CD14-positive monocyte (primary cell): ENCODE data around the gene JMJD6. TPM values are rescaled to one million over a fixed set of nuclear protein-coding genes. Genes with fewer than 3 reads are reported as not detected.

Source experiments
- DNase-seq, 3 donors: peaks; one replicate each; pipeline ENCODE4 v3.0.0-alpha.2; 2011 to 2022
- H2AFZ ChIP-seq: 2 replicates; pipeline ENCODE4 v1.6.0; 2012; ENCODE audit warnings: mild to moderate bottlenecking, low read depth, low read length, inconsistent platforms; ENCODE audit not compliant: insufficient read depth, poor library complexity, severe bottlenecking
- H3K27ac ChIP-seq, 2 donors: 1 replicate in 1 of 2; 2 replicates in 1 of 2; pipeline ENCODE4 v1.5.1; 2012 to 2013; ENCODE audit warnings: low read length in 2 of 2, control low read depth in 1 of 2, inconsistent platforms in 1 of 2, low read depth in 1 of 2, mild to moderate bottlenecking in 1 of 2
- H3K27me3 ChIP-seq, 2 donors: one replicate each; pipeline versions ENCODE4 v1.6.0 to v1.6.1; 2011 to 2013; ENCODE audit warnings: low read length in 2 of 2; ENCODE audit not compliant: control insufficient read depth in 2 of 2, insufficient read depth in 2 of 2
- H3K36me3 ChIP-seq, 2 donors: replicated peaks in 1 of 2; 1 replicate in 1 of 2; 2 replicates in 1 of 2; pipeline versions ENCODE4 v1.5.1 to v1.6.1; 2012 to 2013; ENCODE audit warnings: low read length in 2 of 2, control low read depth in 1 of 2, inconsistent platforms in 1 of 2, mild to moderate bottlenecking in 1 of 2; ENCODE audit not compliant: insufficient read depth in 2 of 2, control insufficient read depth in 1 of 2
- H3K4me1 ChIP-seq, 2 donors: 1 replicate in 1 of 2; 2 replicates in 1 of 2; pipeline versions ENCODE4 v1.5.1 to v1.6.1; 2012 to 2013; ENCODE audit warnings: low read length in 2 of 2, control low read depth in 1 of 2, inconsistent platforms in 1 of 2, mild to moderate bottlenecking in 1 of 2, moderate library complexity in 1 of 2; ENCODE audit not compliant: insufficient read depth in 2 of 2, control insufficient read depth in 1 of 2
- H3K4me2 ChIP-seq: replicated peaks from 2 replicates; pipeline ENCODE3; 2012; ENCODE audit warnings: low read length, moderate library complexity, mild to moderate bottlenecking; ENCODE audit not compliant: poor library complexity, severe bottlenecking; ENCODE audit errors: extremely low read depth
- H3K4me3 ChIP-seq, 3 experiments: fragments of 200-600 bp in 1 of 3; sonication (generic) in 1 of 3; replicated peaks in 1 of 3; 1 replicate in 2 of 3; 2 replicates in 1 of 3; pipeline ENCODE4 v1.5.1; 2011 to 2013; ENCODE audit warnings: low read length in 3 of 3, mild to moderate bottlenecking in 3 of 3, control low read depth in 2 of 3, low read depth in 2 of 3, inconsistent platforms in 1 of 3, moderate library complexity in 1 of 3
- H3K79me2 ChIP-seq: 2 replicates; pipeline ENCODE4 v1.6.0; 2012; ENCODE audit warnings: mild to moderate bottlenecking, control low read depth, inconsistent platforms, low read length, moderate library complexity; ENCODE audit not compliant: insufficient read depth
- H3K9ac ChIP-seq: 2 replicates; pipeline ENCODE4 v1.6.0; 2017; ENCODE audit warnings: low read length, mild to moderate bottlenecking; ENCODE audit not compliant: insufficient read depth, poor library complexity, severe bottlenecking
- H3K9me3 ChIP-seq, 2 donors: replicated peaks in 1 of 2; 1 replicate in 1 of 2; 2 replicates in 1 of 2; pipeline versions ENCODE4 v1.5.1 to v1.6.1; 2012 to 2013; ENCODE audit warnings: low read length in 2 of 2, control low read depth in 1 of 2; ENCODE audit not compliant: control insufficient read depth in 1 of 2, insufficient read depth in 1 of 2
- H4K20me1 ChIP-seq: 2 replicates; pipeline ENCODE4 v1.6.0; 2012; ENCODE audit warnings: mild to moderate bottlenecking, low read length, control low read depth, moderate library complexity; ENCODE audit not compliant: insufficient read depth
- H3K27ac Mint-ChIP-seq, 7 donors: one replicate each; pipeline ENCODE4 v1.8.0; 2020; ENCODE audit warnings: mild to moderate bottlenecking in 7 of 7, mixed read lengths in 7 of 7, moderate library complexity in 6 of 7, inconsistent platforms in 2 of 7
- H3K27me3 Mint-ChIP-seq, 3 donors: one replicate each; pipeline ENCODE4 v1.8.0; 2021 to 2022; ENCODE audit warnings: low read depth in 3 of 3, mild to moderate bottlenecking in 3 of 3, mixed read lengths in 3 of 3, moderate library complexity in 3 of 3, inconsistent platforms in 1 of 3
- H3K36me3 Mint-ChIP-seq, 2 donors: one replicate each; pipeline ENCODE4 v1.8.0; 2020; ENCODE audit warnings: mixed read lengths in 2 of 2, inconsistent platforms in 1 of 2, mild to moderate bottlenecking in 1 of 2
- H3K4me1 Mint-ChIP-seq: one replicate; pipeline ENCODE4 v1.8.0; 2020; ENCODE audit warnings: mild to moderate bottlenecking, mixed read lengths
- H3K4me3 Mint-ChIP-seq, 2 donors: one replicate each; pipeline ENCODE4 v1.8.0; 2020; ENCODE audit warnings: mild to moderate bottlenecking in 2 of 2, mixed read lengths in 2 of 2, moderate library complexity in 1 of 2
- H3K9me3 Mint-ChIP-seq, 7 donors: one replicate each; pipeline ENCODE4 v1.8.0; 2020 to 2022; ENCODE audit warnings: mixed read lengths in 7 of 7, mild to moderate bottlenecking in 6 of 7, moderate library complexity in 6 of 7, inconsistent platforms in 2 of 7
- CTCF ChIP-seq: fragments of 200-600 bp; IDR thresholded peaks from one replicate; pipeline ENCODE4 v1.8.0; 2022; ENCODE audit warnings: antibody characterized with exemption, mild to moderate bottlenecking
- WGBS: methylation state at CpG from one replicate; pipeline ENCODE4 v1.1.5; 2013; ENCODE audit warnings: missing lambda C conversion rate; ENCODE audit not compliant: insufficient coverage; 5-methylcytosine and 5-hydroxymethylcytosine counted together
- intact Hi-C, 2 donors: fragments of 100-400 bp; cut with micrococcal nuclease; formaldehyde crosslinking; loops; one replicate each; pipeline versions ENCODE4 v1.15.0 to v1.15.1; 2023
- polyA plus RNA-seq, 3 donors: library from polyadenylated mRNA; depleted of rRNA in 1 of 3; unstranded in 2 of 3; stranded (reverse) in 1 of 3; fragments of 300-500 nt in 2 of 3; fragments of >200 nt in 1 of 3; fragmentation: Illumina TruSeq in 2 of 3; gene quantifications; 1 replicate in 2 of 3; 2 replicates in 1 of 3; pipeline ENCODE4 v1.2.3, GENCODE V29; 2012 to 2021

The JMJD6 gene
- polyA plus RNA-seq, 3 donors: 24.6 to 75.0 (median 26.2) TPM

- Mint-ChIP-seq H3K27ac (peak overlapping the region in 1 of 7 donors; percentile 58), H3K27me3 (peaks cover 0 to 4% (median 1%) of the 10 kb centered on the region in 3 donors), H3K9me3 (peaks cover 0 to 2% (median 0%) of the 10 kb centered on the region in 7 donors), H3K4me1 (peaks cover 18% of the 10 kb centered on the region), H3K36me3 (no peaks in the 10 kb centered on the region), H3K4me3 (no peak overlapping the region)
- WGBS: 75% methylated on average over 4 of the region's 5 CpGs
- H3K27ac ChIP-seq: no peak overlapping the region
- no peaks in the 10 kb centered on the region for H3K79me2 ChIP-seq
- no peaks in the 10 kb centered on the region for H4K20me1 ChIP-seq
- intact Hi-C loops: loop anchor here (2.0 to 10.0 kb wide), 3 partner anchors 41 to 54 kb away; partner anchors contain the start of genes JMJD6 (in 2 of the 2) and METTL23 (in 2 of the 2)
- H3K9me3 ChIP-seq: no peaks in the 10 kb centered on the region
- TF ChIP-seq CTCF: no peak
- H3K4me1 ChIP-seq: peaks cover 12 to 15% of the 10 kb centered on the region in 2 donors
- no peak overlapping the region for H2AFZ ChIP-seq
- no peak overlapping the region for H3K4me2 ChIP-seq
- H3K4me3 ChIP-seq: no peak overlapping the region
- H3K36me3 ChIP-seq: no peaks in the 10 kb centered on the region
- H3K27me3 ChIP-seq: no peaks in the 10 kb centered on the region
- DNase-seq: no peak
- H3K9ac ChIP-seq: no peak overlapping the region
Observed at GRCh38 chr17:76673729-76674128, 52.7 kb downstream of the JMJD6 start.

GRCh38 chr17:76672892-76673291, 53.5 kb downstream of the JMJD6 start:
- H3K27ac ChIP-seq: no peak overlapping the region
- no peaks in the 10 kb centered on the region for H4K20me1 ChIP-seq
- no peak for DNase-seq
- peak overlapping the region in 1 of 2 donors; percentile 81 for H3K4me3 Mint-ChIP-seq
- peaks cover 0 to 2% (median 0%) of the 10 kb centered on the region in 7 donors for H3K9me3 Mint-ChIP-seq
- peaks cover 0 to 6% (median 3%) of the 10 kb centered on the region in 3 donors for H3K27me3 Mint-ChIP-seq
- peaks cover 18% of the 10 kb centered on the region for H3K4me1 Mint-ChIP-seq
- no peaks in the 10 kb centered on the region for H3K36me3 ChIP-seq
- H3K4me1 ChIP-seq: peaks cover 12 to 15% of the 10 kb centered on the region in 2 donors
- H2AFZ ChIP-seq: no peak overlapping the region
- H3K4me3 ChIP-seq: no peak overlapping the region
- no peak for TF ChIP-seq CTCF
- no peaks in the 10 kb centered on the region for H3K9me3 ChIP-seq
- H3K36me3 Mint-ChIP-seq: no peaks in the 10 kb centered on the region
- H3K27me3 ChIP-seq: no peaks in the 10 kb centered on the region
- H3K79me2 ChIP-seq: no peaks in the 10 kb centered on the region
- no peak overlapping the region for H3K27ac Mint-ChIP-seq
- intact Hi-C loops: loop anchor here (5.0 to 10.0 kb wide), 2 partner anchors 52 to 54 kb away; partner anchors contain the start of genes JMJD6 (in 2 of the 2) and METTL23 (in 2 of the 2)
- no peak overlapping the region for H3K4me2 ChIP-seq
- H3K9ac ChIP-seq: no peak overlapping the region
- 100% methylated on average over 3 of the region's 3 CpGs for WGBS
